ENCODE data around the gene KIAA1328.
A peak's percentile ranks its signal among the peaks of the same experiment; 100 is the strongest.
"Not testable (repeated sequence)": the region's sequence is repeated elsewhere in the genome, so short reads cannot be mapped to it uniquely, and the experiment has no call there.

The KIAA1328 gene

GRCh38 chr18:36809590-36810381 lies 19.1 kb upstream of the KIAA1328 start:
- H3K4me3 ChIP-seq (ENCODE audit: low read length) = no peak overlapping the region
- H3K9me3 ChIP-seq (ENCODE audit: control insufficient read depth, insufficient read depth, low read length) = no peaks in the 10 kb centered on the region
- peaks cover 8% of the 10 kb centered on the region; the same call in 1 of the 2 replicates for H3K36me3 ChIP-seq (ENCODE audit: control insufficient read depth, insufficient read depth, low read length)
- 100% methylated on average over 1 of the region's 6 CpGs for WGBS (ENCODE audit: insufficient coverage, insufficient read length)
- H3K4me1 ChIP-seq (ENCODE audit: control insufficient read depth, insufficient read depth, low read length) = no peaks in the 10 kb centered on the region
- peak; percentile 18 for DNase-seq (ENCODE audit: low read depth, low spot score)
- H3K27me3 ChIP-seq (ENCODE audit: control insufficient read depth, insufficient read depth, low read length) = no peaks in the 10 kb centered on the region
- H3K27ac ChIP-seq (ENCODE audit: low read length) = no peak overlapping the region

DNA sequence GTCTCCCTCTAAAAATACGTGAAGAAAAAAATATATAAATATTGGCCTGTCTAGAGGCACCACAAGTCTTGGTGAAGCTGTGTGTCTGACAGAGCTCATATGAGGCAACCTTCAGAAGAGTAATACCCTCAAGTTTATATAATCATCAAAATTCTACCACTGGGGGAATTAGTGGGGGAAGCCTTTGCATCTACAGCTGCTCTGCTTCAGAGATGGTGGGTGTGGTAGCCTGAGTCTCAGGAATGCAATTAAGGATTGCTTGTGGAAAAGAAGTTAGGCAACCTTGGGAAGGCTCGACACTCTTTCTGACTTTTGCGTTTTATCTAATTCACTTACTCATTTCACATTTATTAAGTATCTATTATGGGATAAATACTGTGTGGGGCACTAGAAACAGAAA lies 17.5 kb upstream of the KIAA1328 start:
- Histone ChIP-seq H3K27ac (ENCODE audit: low read length) (no peak overlapping the region), H3K36me3 (ENCODE audit: control insufficient read depth, insufficient read depth, low read length) (peaks cover 3% of the 10 kb centered on the region; the same call in 1 of the 2 replicates), H3K27me3 (ENCODE audit: control insufficient read depth, insufficient read depth, low read length) (no peaks in the 10 kb centered on the region), H3K4me1 (ENCODE audit: control insufficient read depth, insufficient read depth, low read length) (no peaks in the 10 kb centered on the region), H3K9me3 (ENCODE audit: control insufficient read depth, insufficient read depth, low read length) (no peaks in the 10 kb centered on the region), H3K4me3 (ENCODE audit: low read length) (no peak overlapping the region)
- no CpG with 5 or more reads among the region's 3 CpGs for WGBS (ENCODE audit: insufficient coverage, insufficient read length)
- no peak for DNase-seq (ENCODE audit: low read depth, low spot score)

DNA sequence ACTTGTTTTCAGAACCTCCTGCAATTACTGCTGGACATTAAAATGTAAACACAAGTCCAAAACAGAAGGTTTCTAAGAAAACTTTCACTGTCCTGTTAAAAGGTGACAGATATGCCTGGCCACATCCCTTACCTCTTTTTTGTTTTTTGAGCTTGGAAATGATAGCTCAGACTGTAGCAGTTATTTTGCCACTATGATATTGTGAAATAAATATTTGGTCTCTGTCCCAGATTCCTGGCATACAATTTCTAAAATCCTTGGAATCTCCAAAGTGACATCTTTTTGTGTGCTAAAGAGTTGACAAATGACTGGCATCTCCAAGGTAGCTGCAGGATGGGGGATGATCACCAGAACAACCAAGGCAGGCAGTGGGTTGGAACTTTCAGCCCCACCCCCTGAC lies 17.0 kb upstream of the KIAA1328 start:
- Histone ChIP-seq H3K27ac (ENCODE audit: low read length) (no peak overlapping the region), H3K36me3 (ENCODE audit: control insufficient read depth, insufficient read depth, low read length) (peaks cover 3% of the 10 kb centered on the region; the same call in 1 of the 2 replicates), H3K27me3 (ENCODE audit: control insufficient read depth, insufficient read depth, low read length) (no peaks in the 10 kb centered on the region), H3K4me1 (ENCODE audit: control insufficient read depth, insufficient read depth, low read length) (no peaks in the 10 kb centered on the region), H3K9me3 (ENCODE audit: control insufficient read depth, insufficient read depth, low read length) (no peaks in the 10 kb centered on the region), H3K4me3 (ENCODE audit: low read length) (no peak overlapping the region)
- DNase-seq (ENCODE audit: low read depth, low spot score) = no peak

DNA sequence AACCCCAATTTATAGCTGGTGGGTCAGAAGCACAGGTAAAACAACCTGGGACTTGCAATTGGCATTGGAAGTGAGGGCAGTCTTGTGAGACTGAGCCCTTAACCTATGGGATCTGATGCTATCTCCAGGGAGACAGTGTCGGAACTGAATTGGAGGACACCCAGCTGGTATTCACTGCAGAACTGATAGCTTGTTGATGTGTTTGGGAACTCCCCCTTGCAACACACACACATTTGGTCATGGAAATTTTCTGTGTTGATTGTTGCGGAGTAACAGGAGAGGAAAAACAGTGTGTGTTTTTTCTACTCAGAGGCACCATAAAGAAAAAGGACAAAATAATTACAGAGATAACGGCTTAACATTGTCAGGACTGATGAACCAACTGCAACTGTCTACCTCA lies 16.2 kb upstream of the KIAA1328 start:
- DNase-seq (ENCODE audit: low read depth, low spot score) = no peak
- Histone ChIP-seq H3K27ac (ENCODE audit: low read length) (no peak overlapping the region), H3K9me3 (ENCODE audit: control insufficient read depth, insufficient read depth, low read length) (no peaks in the 10 kb centered on the region), H3K27me3 (ENCODE audit: control insufficient read depth, insufficient read depth, low read length) (no peaks in the 10 kb centered on the region), H3K4me3 (ENCODE audit: low read length) (no peak overlapping the region), H3K4me1 (ENCODE audit: control insufficient read depth, insufficient read depth, low read length) (no peaks in the 10 kb centered on the region), H3K36me3 (ENCODE audit: control insufficient read depth, insufficient read depth, low read length) (peaks cover 2% of the 10 kb centered on the region; the same call in 1 of the 2 replicates)
- WGBS (ENCODE audit: insufficient coverage, insufficient read length) = no CpG with 5 or more reads among the region's 3 CpGs

DNA sequence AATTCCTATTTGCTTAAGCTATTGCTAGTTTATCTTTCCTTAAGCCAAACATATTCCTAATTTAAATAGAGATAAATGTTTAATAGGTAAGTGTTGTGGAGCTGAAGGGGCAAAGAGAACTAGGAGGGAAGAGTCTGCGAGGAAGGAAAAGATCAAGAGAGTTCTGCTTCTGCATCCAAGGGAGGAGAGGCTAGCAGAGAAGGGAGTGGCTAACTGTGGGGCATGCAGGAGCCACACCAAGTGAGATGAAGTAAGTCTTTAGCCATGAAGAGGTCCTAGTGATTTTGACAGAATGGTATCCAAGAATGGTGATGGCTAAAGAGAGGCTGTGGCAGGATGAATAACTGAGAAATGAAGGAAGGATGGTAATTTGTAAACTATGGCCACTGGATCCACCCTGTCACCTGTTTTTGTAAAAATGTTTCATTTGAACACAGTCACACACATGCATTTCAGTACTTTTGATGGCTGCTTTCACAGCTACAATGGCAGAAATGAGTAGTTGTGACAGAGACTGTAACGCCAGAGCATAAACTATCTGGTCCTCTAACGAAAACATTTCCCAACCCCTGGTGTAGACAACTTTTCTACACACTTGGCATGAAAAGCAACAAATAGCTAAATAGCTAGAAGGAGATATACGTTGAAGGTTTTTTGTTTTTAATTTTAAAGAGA lies 15.7 kb upstream of the KIAA1328 start:
- Histone ChIP-seq H3K4me3 (ENCODE audit: low read length) (no peak overlapping the region), H3K27me3 (ENCODE audit: control insufficient read depth, insufficient read depth, low read length) (no peaks in the 10 kb centered on the region), H3K4me1 (ENCODE audit: control insufficient read depth, insufficient read depth, low read length) (no peaks in the 10 kb centered on the region), H3K36me3 (ENCODE audit: control insufficient read depth, insufficient read depth, low read length) (no peaks in the 10 kb centered on the region; the same call in 1 of the 2 replicates), H3K27ac (ENCODE audit: low read length) (no peak overlapping the region), H3K9me3 (ENCODE audit: control insufficient read depth, insufficient read depth, low read length) (no peaks in the 10 kb centered on the region)
- no peak for DNase-seq (ENCODE audit: low read depth, low spot score)
- WGBS (ENCODE audit: insufficient coverage, insufficient read length) = 100% methylated on average over 1 of the region's 4 CpGs

DNA sequence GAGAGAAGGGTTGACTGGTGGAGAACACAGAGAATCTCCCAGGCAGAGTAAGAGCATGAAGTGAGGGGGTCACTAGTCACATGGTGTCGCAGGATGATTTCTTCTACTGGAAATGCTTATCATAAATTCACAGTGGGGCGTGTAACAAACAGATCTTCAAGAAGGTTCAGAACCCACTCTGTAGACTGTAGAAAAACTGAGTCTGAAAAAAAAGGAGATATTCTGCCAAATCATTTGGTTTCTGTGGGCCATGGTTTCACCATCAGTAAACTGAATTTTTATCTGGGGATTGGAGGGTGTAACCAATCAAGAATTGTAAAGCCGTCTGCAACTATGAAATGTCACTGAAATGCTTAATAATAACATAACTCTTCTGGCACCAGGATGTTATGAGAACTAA lies 15.1 kb upstream of the KIAA1328 start:
- H3K27ac ChIP-seq (ENCODE audit: low read length) = no peak overlapping the region
- no peaks in the 10 kb centered on the region; the same call in 1 of the 2 replicates for H3K36me3 ChIP-seq (ENCODE audit: control insufficient read depth, insufficient read depth, low read length)
- no peak for DNase-seq (ENCODE audit: low read depth, low spot score)
- no peak overlapping the region for H3K4me3 ChIP-seq (ENCODE audit: low read length)
- H3K4me1 ChIP-seq (ENCODE audit: control insufficient read depth, insufficient read depth, low read length) = no peaks in the 10 kb centered on the region
- no CpG with 5 or more reads among the region's 3 CpGs for WGBS (ENCODE audit: insufficient coverage, insufficient read length)
- no peaks in the 10 kb centered on the region for H3K27me3 ChIP-seq (ENCODE audit: control insufficient read depth, insufficient read depth, low read length)
- no peaks in the 10 kb centered on the region for H3K9me3 ChIP-seq (ENCODE audit: control insufficient read depth, insufficient read depth, low read length)

GRCh38 chr18:36814994-36815393 lies 13.9 kb upstream of the KIAA1328 start:
- Histone ChIP-seq H3K27me3 (ENCODE audit: control insufficient read depth, insufficient read depth, low read length) (no peaks in the 10 kb centered on the region), H3K9me3 (ENCODE audit: control insufficient read depth, insufficient read depth, low read length) (no peaks in the 10 kb centered on the region), H3K36me3 (ENCODE audit: control insufficient read depth, insufficient read depth, low read length) (no peaks in the 10 kb centered on the region; the same call in 1 of the 2 replicates), H3K4me3 (ENCODE audit: low read length) (no peak overlapping the region), H3K27ac (ENCODE audit: low read length) (no peak overlapping the region), H3K4me1 (ENCODE audit: control insufficient read depth, insufficient read depth, low read length) (no peaks in the 10 kb centered on the region)
- DNase-seq (ENCODE audit: low read depth, low spot score) = no peak
- no CpG with 5 or more reads among the region's 1 CpG for WGBS (ENCODE audit: insufficient coverage, insufficient read length)

GRCh38 chr18:36816096-36816495 lies 12.8 kb upstream of the KIAA1328 start:
- not testable (repeated sequence) for H3K27ac ChIP-seq (ENCODE audit: low read length); H3K4me1 ChIP-seq (ENCODE audit: control insufficient read depth, insufficient read depth, low read length); DNase-seq (ENCODE audit: low read depth, low spot score); H3K9me3 ChIP-seq (ENCODE audit: control insufficient read depth, insufficient read depth, low read length); H3K4me3 ChIP-seq (ENCODE audit: low read length); H3K36me3 ChIP-seq (ENCODE audit: control insufficient read depth, insufficient read depth, low read length); H3K27me3 ChIP-seq (ENCODE audit: control insufficient read depth, insufficient read depth, low read length)

DNA sequence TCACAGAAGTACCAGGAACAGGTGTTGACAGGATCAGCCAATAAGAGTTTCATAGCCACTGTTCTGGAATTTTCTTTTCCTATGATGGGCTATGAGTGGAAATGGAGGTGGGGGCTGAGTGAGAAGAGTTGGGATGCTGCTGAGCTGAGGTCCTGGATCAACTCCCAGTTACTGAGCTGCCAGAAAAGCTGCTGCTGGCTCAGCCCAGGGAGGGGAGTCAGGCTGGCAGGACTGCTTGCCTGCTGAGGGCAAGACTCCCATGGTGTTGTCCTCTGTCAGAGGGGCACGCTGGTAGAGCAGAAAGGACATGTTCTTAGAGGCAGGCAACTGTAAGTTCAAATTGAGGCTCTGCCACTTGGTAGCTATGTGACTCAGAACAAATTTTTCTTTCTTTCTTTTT lies 11.9 kb upstream of the KIAA1328 start:
- peaks cover 2% of the 10 kb centered on the region; the same call in 1 of the 2 replicates for H3K36me3 ChIP-seq (ENCODE audit: control insufficient read depth, insufficient read depth, low read length)
- no CpG with 5 or more reads among the region's 1 CpG for WGBS (ENCODE audit: insufficient coverage, insufficient read length)

DNA sequence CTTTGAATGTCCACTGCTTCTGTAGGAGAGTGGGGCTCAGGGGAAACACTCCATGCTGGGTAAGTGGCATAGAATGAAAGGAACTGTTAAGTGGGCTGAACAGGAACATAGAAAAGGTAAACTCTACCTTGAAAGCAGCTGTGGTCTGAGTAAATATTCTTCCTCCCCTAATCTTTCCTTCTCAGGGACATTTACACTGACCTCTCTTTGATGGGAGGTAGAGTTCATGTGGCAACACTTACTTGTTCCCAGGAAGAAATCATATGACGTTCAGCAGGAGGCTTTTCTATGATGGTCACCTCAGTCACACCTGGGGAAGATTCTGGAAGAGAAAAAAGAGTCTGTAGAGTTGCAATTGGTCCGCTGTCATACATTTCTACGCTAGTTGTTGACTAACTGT lies 10.3 kb upstream of the KIAA1328 start:
- DNase-seq (ENCODE audit: low read depth, low spot score) = no peak
- H3K4me1 ChIP-seq (ENCODE audit: control insufficient read depth, insufficient read depth, low read length) = no peaks in the 10 kb centered on the region
- no CpG with 5 or more reads among the region's 3 CpGs for WGBS (ENCODE audit: insufficient coverage, insufficient read length)
- H3K9me3 ChIP-seq (ENCODE audit: control insufficient read depth, insufficient read depth, low read length) = no peaks in the 10 kb centered on the region
- no peaks in the 10 kb centered on the region for H3K27me3 ChIP-seq (ENCODE audit: control insufficient read depth, insufficient read depth, low read length)
- H3K36me3 ChIP-seq (ENCODE audit: control insufficient read depth, insufficient read depth, low read length) = peaks cover 2% of the 10 kb centered on the region; the same call in 1 of the 2 replicates
- no peak overlapping the region for H3K27ac ChIP-seq (ENCODE audit: low read length)
- H3K4me3 ChIP-seq (ENCODE audit: low read length) = no peak overlapping the region

More for the DNA sequence above, 11.9 kb upstream of the KIAA1328 start:
- Histone ChIP-seq H3K4me1 (ENCODE audit: control insufficient read depth, insufficient read depth, low read length) (no peaks in the 10 kb centered on the region), H3K4me3 (ENCODE audit: low read length) (no peak overlapping the region), H3K9me3 (ENCODE audit: control insufficient read depth, insufficient read depth, low read length) (no peaks in the 10 kb centered on the region), H3K27me3 (ENCODE audit: control insufficient read depth, insufficient read depth, low read length) (no peaks in the 10 kb centered on the region), H3K27ac (ENCODE audit: low read length) (no peak overlapping the region)
- no peak for DNase-seq (ENCODE audit: low read depth, low spot score)

- Histone ChIP-seq H3K27ac (ENCODE audit: low read length) (no peak overlapping the region), H3K4me3 (ENCODE audit: low read length) (no peak overlapping the region), H3K27me3 (ENCODE audit: control insufficient read depth, insufficient read depth, low read length) (no peaks in the 10 kb centered on the region), H3K4me1 (ENCODE audit: control insufficient read depth, insufficient read depth, low read length) (no peaks in the 10 kb centered on the region), H3K9me3 (ENCODE audit: control insufficient read depth, insufficient read depth, low read length) (no peaks in the 10 kb centered on the region), H3K36me3 (ENCODE audit: control insufficient read depth, insufficient read depth, low read length) (peaks cover 2% of the 10 kb centered on the region; the same call in 1 of the 2 replicates)
- DNase-seq (ENCODE audit: low read depth, low spot score) = no peak
Measured at GRCh38 chr18:36819621-36820020, 9.3 kb upstream of the KIAA1328 start.

Data from iPS DF 6.9 (cell line).